PC-3 (cell line): Measurements from ENCODE around the gene PANK1. TPM values are rescaled to one million over a fixed set of nuclear protein-coding genes. Genes with fewer than 3 reads are reported as not detected.

Experiments
- ATAC-seq: fragments of 200-7000 bp; cut with Tn5 transposase; 2 replicates; pipeline ENCODE4 v1.9.1; 2020; ENCODE audit warnings: mild to moderate bottlenecking, moderate library complexity
- BruUV-seq: library from RNA; stranded (reverse); fragments of 400-500 nt; replicated peaks from 2 replicates; lab custom pipeline; 2021; lab: Mats Ljungman, UMichigan
- CTCF ChIA-PET: fragments of 300-600 bp; sonication (Branson Sonifier 250); formaldehyde crosslinking; loops from one replicate; lab custom pipeline; 2022; ENCODE audit warnings: antibody characterized with exemption; lab: Charles Lee
- POLR2A ChIA-PET: fragments of 300-600 bp; sonication (Branson Sonifier 250); formaldehyde crosslinking; loops from one replicate; lab custom pipeline; 2022; ENCODE audit warnings: antibody characterized with exemption; ENCODE audit not compliant: unreplicated experiment; lab: Charles Lee
- DNase-seq: peaks from one replicate; pipeline ENCODE4 v3.0.0-alpha.2; 2015
- H2AFZ ChIP-seq: fragments of 300-600 bp; sonication (generic); 2 replicates; pipeline ENCODE4 v1.6.0; 2016; ENCODE audit warnings: antibody characterized with exemption, low read length
- H3F3A ChIP-seq: fragments of 300-600 bp; sonication (generic); one replicate; pipeline ENCODE4 v1.6.0; 2017; ENCODE audit warnings: antibody characterized with exemption, low read length, control low read depth, mild to moderate bottlenecking; ENCODE audit not compliant: unreplicated experiment
- H3K27ac ChIP-seq: fragments of 300-600 bp; sonication (generic); 2 replicates; pipeline ENCODE4 v1.5.1; 2016; ENCODE audit warnings: mild to moderate bottlenecking, low read length
- H3K27me3 ChIP-seq: fragments of 300-600 bp; sonication (generic); 2 replicates; pipeline ENCODE4 v1.6.1; 2016; ENCODE audit warnings: low read length, mixed read lengths
- H3K36me3 ChIP-seq: fragments of 300-600 bp; sonication (generic); 2 replicates; pipeline ENCODE4 v1.6.1; 2016; ENCODE audit warnings: low read depth, mixed run types, low read length, mixed read lengths
- H3K4me1 ChIP-seq: fragments of 300-600 bp; sonication (generic); 2 replicates; pipeline ENCODE4 v1.5.1; 2016; ENCODE audit warnings: low read length; ENCODE audit not compliant: insufficient read depth
- H3K4me2 ChIP-seq: fragments of 300-600 bp; sonication (generic); 2 replicates; pipeline ENCODE4 v1.6.0; 2016; ENCODE audit warnings: low read length
- H3K4me3 ChIP-seq: fragments of 300-600 bp; sonication (generic); 2 replicates; pipeline ENCODE4 v1.5.1; 2016; ENCODE audit warnings: mild to moderate bottlenecking, low read length, mixed read lengths
- H3K79me2 ChIP-seq: fragments of 300-600 bp; sonication (generic); 2 replicates; pipeline ENCODE4 v1.6.1; 2017; ENCODE audit warnings: low read length, mixed read lengths
- H3K9ac ChIP-seq: fragments of 300-600 bp; sonication (generic); 2 replicates; pipeline ENCODE4 v1.6.0; 2016; ENCODE audit warnings: mild to moderate bottlenecking, low read length
- H3K9me2 ChIP-seq: fragments of 300-600 bp; sonication (generic); replicated peaks from 2 replicates; pipeline ENCODE4 v1.6.1; 2016; ENCODE audit warnings: mixed run types, low read length, mixed read lengths
- H3K9me3 ChIP-seq: fragments of 300-600 bp; sonication (generic); 2 replicates; pipeline ENCODE4 v1.6.1; 2016; ENCODE audit warnings: low read length, mixed read lengths
- H4K20me1 ChIP-seq: fragments of 300-600 bp; sonication (generic); 2 replicates; pipeline ENCODE4 v1.6.1; 2016; ENCODE audit warnings: low read length, mixed read lengths
- CTCF ChIP-seq: fragments of 300-600 bp; sonication (generic); conservative IDR thresholded peaks from 2 replicates; pipeline ENCODE4 v1.5.1; 2017; ENCODE audit warnings: antibody characterized with exemption, low read depth, mild to moderate bottlenecking, low read length
- EZH2 ChIP-seq: fragments of 300-600 bp; sonication (generic); IDR thresholded peaks from one replicate; pipeline ENCODE4 v1.6.1; 2017; ENCODE audit warnings: antibody characterized with exemption, mild to moderate bottlenecking, low read length; ENCODE audit not compliant: unreplicated experiment
- EZH2phosphoT487 ChIP-seq: fragments of 300-600 bp; sonication (generic); IDR thresholded peaks from 2 replicates; pipeline ENCODE4 v1.6.1; 2018; ENCODE audit warnings: mild to moderate bottlenecking, antibody characterized with exemption, low read length, borderline replicate concordance
- intact Hi-C: fragments of 100-400 bp; cut with micrococcal nuclease; formaldehyde crosslinking; loops from 2 replicates; pipeline ENCODE4 v1.9.0; 2023
- total RNA-seq: library from RNA; depleted of rRNA; stranded (reverse); fragments of >200 nt; gene quantifications from 2 replicates; pipeline ENCODE4 v1.2.3, GENCODE V29; 2014

PANK1 gene
- total RNA-seq, 1 experiment from 2014 or later = 3.9 TPM

GRCh38 chr10:89575031-89575430 lies 70.0 kb downstream of the PANK1 start:
- intact Hi-C loops = no loop called here
- no peaks in the 10 kb centered on the region for H3K9me3 ChIP-seq
- TF ChIP-seq EZH2 = no peak
- TF ChIP-seq CTCF = no peak
- TF ChIP-seq EZH2phosphoT487 = no peak
- no peak overlapping the region for H3K9ac ChIP-seq
- H4K20me1 ChIP-seq = no peaks in the 10 kb centered on the region
- H3F3A ChIP-seq = no peaks in the 10 kb centered on the region
- POLR2A ChIA-PET = no interaction called here
- H3K4me1 ChIP-seq = peaks cover 12% of the 10 kb centered on the region
- H3K36me3 ChIP-seq = no peaks in the 10 kb centered on the region
- no peak overlapping the region for H3K4me3 ChIP-seq
- H2AFZ ChIP-seq = no peak overlapping the region
- H3K79me2 ChIP-seq = no peaks in the 10 kb centered on the region
- no peaks in the 10 kb centered on the region for H3K27me3 ChIP-seq
- no peak overlapping the region for H3K27ac ChIP-seq
- H3K4me2 ChIP-seq = peak overlapping the region; percentile 53
- no peaks in the 10 kb centered on the region for H3K9me2 ChIP-seq
- ATAC-seq (no peak), DNase-seq (peak; percentile 46)
- CTCF ChIA-PET = no interaction called here
- BruUV-seq = no TSS peak

- no TSS peak for BruUV-seq
Observed at GRCh38 chr10:89574368-89574767, 70.7 kb downstream of the PANK1 start.

More at GRCh38 chr10:89574368-89574767, 70.7 kb downstream of the PANK1 start:
- H4K20me1 ChIP-seq = no peaks in the 10 kb centered on the region
- TF ChIP-seq CTCF (no peak), EZH2 (no peak), EZH2phosphoT487 (no peak)
- no peaks in the 10 kb centered on the region for H3K9me2 ChIP-seq
- ChIA-PET POLR2A (no interaction called here), CTCF (no interaction called here)
- intact Hi-C loops = no loop called here
- no peak for DNase-seq
- H3K4me3 ChIP-seq = no peak overlapping the region
- H3K79me2 ChIP-seq = no peaks in the 10 kb centered on the region
- no peak overlapping the region for H3K9ac ChIP-seq
- no peaks in the 10 kb centered on the region for H3K27me3 ChIP-seq
- H3K9me3 ChIP-seq = no peaks in the 10 kb centered on the region
- H3K4me2 ChIP-seq = no peak overlapping the region
- H3F3A ChIP-seq = no peaks in the 10 kb centered on the region
- no peaks in the 10 kb centered on the region for H3K36me3 ChIP-seq
- H3K4me1 ChIP-seq = peaks cover 12% of the 10 kb centered on the region
- H2AFZ ChIP-seq = no peak overlapping the region
- H3K27ac ChIP-seq = no peak overlapping the region
- no peak for ATAC-seq
